B cell (primary cell): ENCODE data around the gene CDKN2C. TPM values are rescaled to one million over a fixed set of nuclear protein-coding genes. Genes with fewer than 3 reads are reported as not detected.

Experiments
- ATAC-seq: fragments of 200-7000 bp; cut with Tn5 transposase; one replicate; pipeline ENCODE4 v1.10.0; 2021; ENCODE audit warnings: low read depth, mild to moderate bottlenecking, moderate number of reproducible peaks, moderate library complexity
- CTCF ChIA-PET: fragments of 350-600 bp; sonication (Branson Sonifier 250); formaldehyde crosslinking; loops from one replicate; lab custom pipeline; 2021; ENCODE audit warnings: antibody characterized with exemption, inconsistent platforms; lab: Charles Lee
- POLR2A ChIA-PET: fragments of 350-600 bp; sonication (Branson Sonifier 250); formaldehyde crosslinking; loops from one replicate; lab custom pipeline; 2021; ENCODE audit warnings: antibody characterized with exemption; lab: Charles Lee
- DNase-seq: peaks from one replicate; pipeline ENCODE4 v3.0.0; 2013
- H2AFZ ChIP-seq: 2 replicates; pipeline ENCODE4 v1.6.1; 2012; ENCODE audit warnings: mild to moderate bottlenecking, low read depth, low read length; ENCODE audit not compliant: insufficient read depth, poor library complexity, severe bottlenecking
- H3K27ac ChIP-seq, 2 donors: 1 replicate in 1 of 2; 2 replicates in 1 of 2; pipeline ENCODE4 v1.5.1; 2012 to 2013; ENCODE audit warnings: low read length in 2 of 2, mild to moderate bottlenecking in 2 of 2, moderate library complexity in 1 of 2
- H3K27me3 ChIP-seq, 4 experiments: fragments of 200-600 bp in 1 of 4; sonication (generic) in 1 of 4; replicated peaks in 1 of 4; 1 replicate in 2 of 4; 2 replicates in 2 of 4; pipeline versions ENCODE4 v1.6.1 to v1.7.0; 2013 to 2016; ENCODE audit warnings: low read length in 3 of 4, mild to moderate bottlenecking in 2 of 4, mixed read lengths in 1 of 4, moderate library complexity in 1 of 4; ENCODE audit not compliant: insufficient read depth in 4 of 4, control insufficient read depth in 3 of 4; ENCODE audit errors: control extremely low read depth in 1 of 4
- H3K36me3 ChIP-seq, 2 experiments: replicated peaks in 1 of 2; 1 replicate in 1 of 2; 2 replicates in 1 of 2; pipeline versions ENCODE4 v1.6.1 to v1.7.1; 2013; ENCODE audit warnings: low read length in 1 of 2; ENCODE audit not compliant: insufficient read depth in 2 of 2, control insufficient read depth in 1 of 2; ENCODE audit errors: control extremely low read depth in 1 of 2, extremely low read depth in 1 of 2
- H3K4me1 ChIP-seq, 2 donors: fragments of 200-600 bp in 1 of 2; sonication (generic) in 1 of 2; 1 replicate in 1 of 2; 2 replicates in 1 of 2; pipeline versions ENCODE4 v1.5.1 to v1.6.1; 2013 to 2017; ENCODE audit warnings: low read length in 2 of 2; ENCODE audit not compliant: control insufficient read depth in 2 of 2, insufficient read depth in 2 of 2
- H3K4me2 ChIP-seq: replicated peaks from 2 replicates; pipeline ENCODE3; 2012; ENCODE audit warnings: mild to moderate bottlenecking, low read depth, low read length; ENCODE audit not compliant: poor library complexity, severe bottlenecking
- H3K4me3 ChIP-seq, 5 experiments: fragments of 200-600 bp in 1 of 5; sonication (generic) in 1 of 5; 1 replicate in 3 of 5; 2 replicates in 2 of 5; pipeline versions ENCODE4 v1.5.1 to v1.7.0; 2011 to 2016; ENCODE audit warnings: low read length in 4 of 5, mild to moderate bottlenecking in 4 of 5, low read depth in 2 of 5, control low read depth in 1 of 5, moderate library complexity in 1 of 5; ENCODE audit not compliant: insufficient read depth in 1 of 5; ENCODE audit errors: control extremely low read depth in 1 of 5, extremely low read depth in 1 of 5
- H3K79me2 ChIP-seq: fragments of 200-600 bp; sonication (generic); one replicate; pipeline ENCODE4 v1.6.0; 2016; ENCODE audit warnings: low read length; ENCODE audit not compliant: control insufficient read depth, insufficient read depth
- H3K9ac ChIP-seq: fragments of 200-600 bp; sonication (generic); 2 replicates; pipeline ENCODE4 v1.6.1; 2017; ENCODE audit warnings: mild to moderate bottlenecking, low read length, moderate library complexity
- H3K9me3 ChIP-seq, 3 donors: one replicate each; pipeline versions ENCODE4 v1.6.1 to v1.7.1; 2013; ENCODE audit warnings: low read length in 2 of 3; ENCODE audit not compliant: control insufficient read depth in 2 of 3, insufficient read depth in 1 of 3; ENCODE audit errors: control extremely low read depth in 1 of 3
- H4K20me1 ChIP-seq: 2 replicates; pipeline ENCODE4 v1.6.0; 2012; ENCODE audit warnings: mild to moderate bottlenecking, low read length; ENCODE audit not compliant: insufficient read depth, control insufficient read depth, poor library complexity, severe bottlenecking
- H3K27ac Mint-ChIP-seq: one replicate; pipeline ENCODE4 v1.8.0; 2021; ENCODE audit warnings: mixed read lengths
- H3K27me3 Mint-ChIP-seq: one replicate; pipeline ENCODE4 v1.8.0; 2021; ENCODE audit warnings: mixed read lengths
- H3K4me1 Mint-ChIP-seq: one replicate; pipeline ENCODE4 v1.8.0; 2021; ENCODE audit warnings: mixed read lengths
- H3K4me3 Mint-ChIP-seq: one replicate; pipeline ENCODE4 v1.8.0; 2021; ENCODE audit warnings: mixed read lengths
- H3K9me3 Mint-ChIP-seq: one replicate; pipeline ENCODE4 v1.8.0; 2022; ENCODE audit warnings: mixed read lengths; ENCODE audit not compliant: insufficient read depth
- EZH2 ChIP-seq: IDR thresholded peaks from 2 replicates; pipeline ENCODE4 v1.6.1; 2012; ENCODE audit warnings: borderline replicate concordance, low read depth, mild to moderate bottlenecking, moderate library complexity, low read length; ENCODE audit not compliant: insufficient read depth, poor library complexity, severe bottlenecking
- WGBS: methylation state at CpG from one replicate; pipeline ENCODE4 v1.1.5; 2013; ENCODE audit warnings: missing lambda C conversion rate; ENCODE audit not compliant: insufficient coverage; 5-methylcytosine and 5-hydroxymethylcytosine counted together
- intact Hi-C: fragments of 100-400 bp; cut with micrococcal nuclease; formaldehyde crosslinking; loops from one replicate; pipeline ENCODE4 v1.10.0; 2022
- polyA plus RNA-seq: library from polyadenylated mRNA; depleted of rRNA; stranded (reverse); fragments of >200 nt; gene quantifications from 2 replicates; pipeline ENCODE4 v1.2.3, GENCODE V29; 2012
- total RNA-seq, 2 donors: library from RNA; stranded (reverse); fragments of 120-200 nt in 1 of 2; gene quantifications; 1 replicate in 1 of 2; 2 replicates in 1 of 2; pipeline versions ENCODE4 v1.2.3 to v1.2.4, GENCODE V29; 2013 to 2022
- TF ChIP-seq, protein P1 (sequence below): fragments of 200-600 bp; IDR thresholded peaks from one replicate; pipeline ENCODE4 v1.8.0; 2022; ENCODE audit warnings: antibody characterized with exemption, mild to moderate bottlenecking

CDKN2C gene
- total and polyA plus RNA-seq, 2 donors (not counting 1 experiment from before 2014, with no cell fraction given), result 1.5 to 1.7 TPM

DNA sequence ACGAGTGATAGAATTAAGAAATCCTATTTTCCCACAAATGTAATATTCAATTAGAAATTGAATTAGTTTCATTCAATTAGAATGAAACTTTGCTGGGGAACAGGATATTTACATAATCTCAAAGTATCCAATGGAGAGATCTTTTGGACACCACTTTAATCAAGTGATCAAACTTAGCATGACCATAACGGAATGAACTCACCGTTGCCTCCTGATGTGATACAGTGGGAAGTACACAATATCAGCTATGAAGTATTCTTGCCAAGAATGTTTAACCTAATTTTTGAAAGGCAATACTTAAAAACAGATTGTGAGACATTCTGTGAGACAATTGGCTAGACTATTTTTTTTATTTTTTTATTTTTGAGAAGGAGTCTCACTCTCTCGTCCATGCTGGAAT, 16.6 kb downstream of the CDKN2C start:
- H3K4me3 ChIP-seq, result no peak overlapping the region
- no peak for ATAC-seq
- no peak overlapping the region for H3K9ac ChIP-seq
- H4K20me1 ChIP-seq, result no peaks in the 10 kb centered on the region
- H3K4me1 Mint-ChIP-seq, result no peaks in the 10 kb centered on the region
- intact Hi-C loops, result no loop called here
- ChIA-PET POLR2A (no interaction called here), CTCF (interaction anchor here (0.9 kb wide), 1 partner anchor 10 kb away, joined by 3 read pairs; no protein-coding TSS in a partner anchor)
- no peaks in the 10 kb centered on the region for H3K79me2 ChIP-seq
- 100% methylated on average over 1 of the region's 4 CpGs for WGBS
- H3K4me2 ChIP-seq, result no peak overlapping the region
- no peak overlapping the region for H3K27ac Mint-ChIP-seq
- TF ChIP-seq EZH2, result no peak
- TF ChIP-seq, protein P1, sequence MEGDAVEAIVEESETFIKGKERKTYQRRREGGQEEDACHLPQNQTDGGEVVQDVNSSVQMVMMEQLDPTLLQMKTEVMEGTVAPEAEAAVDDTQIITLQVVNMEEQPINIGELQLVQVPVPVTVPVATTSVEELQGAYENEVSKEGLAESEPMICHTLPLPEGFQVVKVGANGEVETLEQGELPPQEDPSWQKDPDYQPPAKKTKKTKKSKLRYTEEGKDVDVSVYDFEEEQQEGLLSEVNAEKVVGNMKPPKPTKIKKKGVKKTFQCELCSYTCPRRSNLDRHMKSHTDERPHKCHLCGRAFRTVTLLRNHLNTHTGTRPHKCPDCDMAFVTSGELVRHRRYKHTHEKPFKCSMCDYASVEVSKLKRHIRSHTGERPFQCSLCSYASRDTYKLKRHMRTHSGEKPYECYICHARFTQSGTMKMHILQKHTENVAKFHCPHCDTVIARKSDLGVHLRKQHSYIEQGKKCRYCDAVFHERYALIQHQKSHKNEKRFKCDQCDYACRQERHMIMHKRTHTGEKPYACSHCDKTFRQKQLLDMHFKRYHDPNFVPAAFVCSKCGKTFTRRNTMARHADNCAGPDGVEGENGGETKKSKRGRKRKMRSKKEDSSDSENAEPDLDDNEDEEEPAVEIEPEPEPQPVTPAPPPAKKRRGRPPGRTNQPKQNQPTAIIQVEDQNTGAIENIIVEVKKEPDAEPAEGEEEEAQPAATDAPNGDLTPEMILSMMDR, result no peak
- H3K27me3 Mint-ChIP-seq, result no peaks in the 10 kb centered on the region
- H3K9me3 ChIP-seq, result peaks cover 0 to 1% (median 0%) of the 10 kb centered on the region in 3 donors
- H3K4me1 ChIP-seq, result no peaks in the 10 kb centered on the region
- H3K4me3 Mint-ChIP-seq, result no peak overlapping the region
- no peak for DNase-seq
- H2AFZ ChIP-seq, result no peak overlapping the region
- no peaks in the 10 kb centered on the region for H3K27me3 ChIP-seq
- no peak overlapping the region for H3K27ac ChIP-seq
- no peaks in the 10 kb centered on the region for H3K36me3 ChIP-seq
- no peaks in the 10 kb centered on the region for H3K9me3 Mint-ChIP-seq

DNA sequence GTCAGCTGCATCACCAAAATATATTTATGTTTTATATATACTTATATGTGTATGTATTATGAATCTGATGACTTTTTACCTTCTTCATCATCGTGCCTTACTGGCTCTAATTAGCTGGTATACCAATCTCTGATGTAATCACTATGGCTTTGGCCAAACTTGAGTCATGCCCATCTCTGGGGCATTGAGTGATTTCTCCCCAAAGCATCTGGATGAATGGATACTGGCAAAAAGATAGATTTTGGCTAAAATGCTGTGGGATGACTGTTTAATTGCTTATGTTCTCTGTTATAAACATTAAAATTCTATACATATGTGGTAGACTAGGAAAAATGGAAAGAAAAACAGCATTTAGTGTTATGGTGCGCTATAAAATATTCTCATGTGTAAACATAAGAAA, 19.6 kb downstream of the CDKN2C start:
- H3K9me3 ChIP-seq, result no peaks in the 10 kb centered on the region
- WGBS, result no CpG with 5 or more reads among the region's 2 CpGs

More for the DNA sequence above, 19.6 kb downstream of the CDKN2C start:
- DNase-seq (no peak), ATAC-seq (no peak)
- Histone ChIP-seq H3K4me2 (no peak overlapping the region), H2AFZ (no peak overlapping the region), H3K4me3 (no peak overlapping the region), H3K27ac (no peak overlapping the region), H3K9ac (no peak overlapping the region), H4K20me1 (no peaks in the 10 kb centered on the region), H3K36me3 (no peaks in the 10 kb centered on the region), H3K27me3 (no peaks in the 10 kb centered on the region), H3K79me2 (no peaks in the 10 kb centered on the region), H3K4me1 (no peaks in the 10 kb centered on the region)
- Mint-ChIP-seq H3K4me1 (no peaks in the 10 kb centered on the region), H3K27ac (no peak overlapping the region), H3K9me3 (no peaks in the 10 kb centered on the region), H3K27me3 (no peaks in the 10 kb centered on the region), H3K4me3 (no peak overlapping the region)
- ChIA-PET CTCF (interaction anchor here (0.5 kb wide), 1 partner anchor 1769 kb away, joined by 5 read pairs; no protein-coding TSS in a partner anchor), POLR2A (no interaction called here)
- no peak for TF ChIP-seq EZH2
- TF ChIP-seq, protein P1, result no peak
- intact Hi-C loops, result no loop called here
